Measurements from ENCODE around the gene RAB40C. TPM values are rescaled to one million over a fixed set of nuclear protein-coding genes. Genes with fewer than 3 reads are reported as not detected.

RAB40C gene
- total RNA-seq, 1 donor from 2014 or later, result 17.6 TPM

- intact Hi-C loops (cut with micrococcal nuclease), result no loop called here
Measured at GRCh38 chr16:677316-678190, 87.7 kb downstream of the RAB40C start.

GRCh38 chr16:678209-678857 is 88.5 kb downstream of the RAB40C start:
- intact Hi-C loops (cut with micrococcal nuclease), result no loop called here

Other genes starting within 250 kb of the RAB40C start
- 22.3 and 23.4 TPM in 2 replicates for gene AXIN1, start 237.3 kb upstream of the RAB40C start, total RNA-seq
- 82.9 and 92.7 TPM in 2 replicates for gene MRPL28, start 219.5 kb upstream of the RAB40C start, total RNA-seq
- 37.9 and 38.2 TPM in 2 replicates for gene PGAP6, start 208.1 kb upstream of the RAB40C start, total RNA-seq
- 45.0 and 49.4 TPM in 2 replicates for gene NME4, start 192.9 kb upstream of the RAB40C start, total RNA-seq
- gene DECR2, start 188.2 kb upstream of the RAB40C start, total RNA-seq, result 7.9 and 10.7 TPM in 2 replicates
- 35.2 and 38.5 TPM in 2 replicates for gene RAB11FIP3, start 164.4 kb upstream of the RAB40C start, total RNA-seq
- gene CAPN15, start 62.4 kb upstream of the RAB40C start, total RNA-seq, result 86.5 and 94.8 TPM in 2 replicates
- gene PRR35, start 29.7 kb upstream of the RAB40C start, total RNA-seq, result 0.10 TPM in 1 of 2 replicates, not detected in the other
- gene NHLRC4, start 23.1 kb upstream of the RAB40C start, total RNA-seq, result 1.8 and 2.2 TPM in 2 replicates
- 45.5 and 49.8 TPM in 2 replicates for gene PIGQ, start 20.1 kb upstream of the RAB40C start, total RNA-seq
- 0.69 and 0.76 TPM in 2 replicates for gene WFIKKN1, start 40.9 kb downstream of the RAB40C start, total RNA-seq
- 79.2 and 85.0 TPM in 2 replicates for gene METTL26, start 46.2 kb downstream of the RAB40C start, total RNA-seq
- gene MCRIP2, start 51.8 kb downstream of the RAB40C start, total RNA-seq, result 19.3 and 27.5 TPM in 2 replicates
- gene WDR90, start 59.3 kb downstream of the RAB40C start, total RNA-seq, result 52.9 and 53.6 TPM in 2 replicates
- gene RHOT2, start 78.1 kb downstream of the RAB40C start, total RNA-seq, result 136 and 155 TPM in 2 replicates
- 0.98 and 2.0 TPM in 2 replicates for gene RHBDL1, start 85.6 kb downstream of the RAB40C start, total RNA-seq
- gene STUB1, start 90.3 kb downstream of the RAB40C start, total RNA-seq, result 73.9 and 81.6 TPM in 2 replicates
- gene JMJD8, start 94.3 kb downstream of the RAB40C start, total RNA-seq, result 41.2 and 42.1 TPM in 2 replicates
- 18.0 and 18.5 TPM in 2 replicates for gene WDR24, start 100.3 kb downstream of the RAB40C start, total RNA-seq
- gene FBXL16, start 115.7 kb downstream of the RAB40C start, total RNA-seq, result 8.0 and 8.2 TPM in 2 replicates
- gene METRN, start 125.1 kb downstream of the RAB40C start, total RNA-seq, result 4.7 and 6.1 TPM in 2 replicates
- gene ANTKMT, start 131.1 kb downstream of the RAB40C start, total RNA-seq, result 8.1 and 10.8 TPM in 2 replicates
- gene CCDC78, start 136.4 kb downstream of the RAB40C start, total RNA-seq, result 1.7 and 2.4 TPM in 2 replicates
- gene HAGHL, start 137.0 kb downstream of the RAB40C start, total RNA-seq, result 5.1 and 6.1 TPM in 2 replicates
- gene CIAO3, start 150.9 kb downstream of the RAB40C start, total RNA-seq, result 42.5 and 46.8 TPM in 2 replicates
- not detected in 2 replicates for gene MSLN, start 170.7 kb downstream of the RAB40C start, total RNA-seq
- gene RPUSD1, start 198.3 kb downstream of the RAB40C start, total RNA-seq, result 35.4 and 36.4 TPM in 2 replicates
- 73.0 and 79.3 TPM in 2 replicates for gene CHTF18, start 198.6 kb downstream of the RAB40C start, total RNA-seq
- not detected in 2 replicates for gene GNG13, start 210.7 kb downstream of the RAB40C start, total RNA-seq